Measurements from ENCODE around the gene CHTF18. TPM values are rescaled to one million over a fixed set of nuclear protein-coding genes. Genes with fewer than 3 reads are reported as not detected.

Gene CHTF18
- total RNA-seq, 1 experiment from 2014 or later = 120 TPM

- H4K8ac ChIP-seq (replicated peaks; ENCODE audit: insufficient read length, low read depth, low read length) = no peak overlapping the region
- no peaks in the 10 kb centered on the region; a peak in 1 of 5 replicates for H3K9me3 Mint-ChIP-seq
Observed at GRCh38 chr16:754656-755055, 33.8 kb upstream of the CHTF18 start.

More at GRCh38 chr16:754656-755055, 33.8 kb upstream of the CHTF18 start:
- Mint-ChIP-seq H3K4me1 (peaks cover 25 to 33% of the 10 kb centered on the region in 2 experiments), H3K36me3 (ENCODE audit: insufficient read depth in 1 of 3, low read depth in 3 of 3) (no peaks in the 10 kb centered on the region), H3K27me3 (ENCODE audit: low read depth) (peaks cover 36% of the 10 kb centered on the region), H3K4me3 (no peak overlapping the region), H3K27ac (no peak overlapping the region)
- DNase-seq = no peak
- H3K79me2 ChIP-seq (ENCODE audit: insufficient read depth, low read length) = no peaks in the 10 kb centered on the region
- H4K5ac ChIP-seq (ENCODE audit: insufficient read length, low read depth, low read length) = no peak overlapping the region
- no peak overlapping the region for H3K4ac ChIP-seq (ENCODE audit: low read depth, low read length)
- no peak overlapping the region for H2BK5ac ChIP-seq (ENCODE audit: insufficient read length, low read length)
- no peak overlapping the region for H2BK15ac ChIP-seq (ENCODE audit: low read depth, low read length)
- H3K79me1 ChIP-seq (ENCODE audit: insufficient read depth, low read depth, low read length, poor library complexity, severe bottlenecking) = no peaks in the 10 kb centered on the region
- no peak overlapping the region for H2BK120ac ChIP-seq (ENCODE audit: low read depth, low read length, poor library complexity, severe bottlenecking)
- H3K9me3 ChIP-seq (ENCODE audit: control insufficient read depth, low read depth, low read length) = no peaks in the 10 kb centered on the region
- H3K18ac ChIP-seq (ENCODE audit: insufficient read length, low read depth, low read length) = no peak overlapping the region
- H3K56ac ChIP-seq (ENCODE audit: insufficient read length, low read depth, low read length) = no peak overlapping the region
- no peaks in the 10 kb centered on the region for H3K27me3 ChIP-seq (ENCODE audit: insufficient read depth, low read length)
- no peaks in the 10 kb centered on the region for H3K23me2 ChIP-seq (ENCODE audit: insufficient read length, low read depth, low read length, poor library complexity, severe bottlenecking)
- H3T11ph ChIP-seq (ENCODE audit: low read length) = no peak overlapping the region
- H3K14ac ChIP-seq (ENCODE audit: insufficient read depth, low read length) = no peak overlapping the region
- TF ChIP-seq CTCF (conservative IDR thresholded peaks at IDR 0.05) = no peak
- no peaks in the 10 kb centered on the region for H3K4me1 ChIP-seq (ENCODE audit: insufficient read depth, low read length)
- no peak overlapping the region for H2AK5ac ChIP-seq (ENCODE audit: insufficient read length, low read length)
- no peak overlapping the region for H3K23ac ChIP-seq (ENCODE audit: insufficient read length, low read depth, low read length)
- WGBS (ENCODE audit: extremely low coverage, insufficient read length, low lambda C conversion rate) = no CpG with 5 or more reads among the region's 11 CpGs
- H3K27ac ChIP-seq (ENCODE audit: insufficient read length, low read depth, low read length) = no peak overlapping the region
- H4K91ac ChIP-seq (ENCODE audit: insufficient read length, low read depth, low read length) = no peak overlapping the region
- no peaks in the 10 kb centered on the region for H4K20me1 ChIP-seq (ENCODE audit: control insufficient read depth, insufficient read depth, insufficient read length)
- H2AFZ ChIP-seq (ENCODE audit: low read length) = no peak overlapping the region
- no peak overlapping the region for H3K9ac ChIP-seq (ENCODE audit: extremely low read depth, insufficient read length, low read length)
- no peak overlapping the region for H2BK12ac ChIP-seq (ENCODE audit: insufficient read length, low read depth, low read length)
- H2BK20ac ChIP-seq (ENCODE audit: low read depth, low read length, poor library complexity, severe bottlenecking) = no peak overlapping the region
- H3K4me2 ChIP-seq (ENCODE audit: insufficient read depth, insufficient read length, low read length) = no peak overlapping the region
